Measurements from ENCODE around the gene POLR2J2. TPM values are rescaled to one million over a fixed set of nuclear protein-coding genes. Genes with fewer than 3 reads are reported as not detected.

POLR2J2 gene
- total RNA-seq, result 0.97 and 10.5 TPM in 2 replicates

DNA sequence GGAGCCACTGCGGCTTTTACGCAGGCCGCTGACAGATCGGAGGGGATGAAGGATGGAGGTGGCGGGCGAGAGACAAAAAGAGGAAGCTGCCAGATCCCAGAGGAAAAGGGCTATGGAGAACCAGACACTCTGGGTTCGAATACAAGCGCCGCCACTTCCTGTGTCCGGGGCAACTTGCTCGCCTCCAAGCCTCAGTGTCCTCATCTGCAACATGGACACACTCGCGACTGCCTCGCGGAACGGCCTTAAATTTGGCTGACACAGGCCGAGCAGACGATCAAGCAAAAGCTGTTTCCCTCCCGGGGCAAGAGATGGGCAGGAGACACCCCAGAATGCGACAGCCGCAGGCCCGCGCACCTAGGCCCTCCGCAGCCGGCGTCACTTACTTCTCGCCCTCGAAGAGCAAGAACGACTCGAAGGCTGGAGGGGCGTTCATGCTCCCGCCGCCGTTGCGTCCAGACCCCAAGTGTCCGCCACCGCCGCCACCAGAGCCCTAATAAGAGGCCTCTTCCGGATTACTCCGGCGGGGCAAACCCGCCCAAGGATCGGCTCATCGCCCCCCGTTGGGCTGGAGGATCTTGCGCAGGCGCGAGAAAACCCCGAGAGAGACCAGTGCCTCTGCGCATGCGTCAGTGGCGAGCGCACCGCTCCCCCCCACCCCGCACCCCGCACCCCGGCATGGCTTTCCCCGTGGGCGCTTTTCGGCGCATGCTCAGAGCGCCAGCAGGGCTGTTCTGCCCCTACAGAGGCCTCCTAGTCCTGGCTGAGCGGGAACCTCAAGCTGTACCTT lies at the start of gene POLR2J2:
POLR2J2 (minus strand) TSS at position 498 of the 790 bp plus-strand sequence; CDS start at position 436, 62 bp downstream.

GRCh38 chr7:102649924-102650323 lies 21.5 kb downstream of the POLR2J2 start, which contains the start of gene SPDYE2B:
Gene SPDYE2B, plus strand, starts transcription at chr7:102650319. Its CDS starts 2,030 bp downstream, at chr7:102652349.

GRCh38 chr7:102642691-102643090 lies 28.8 kb downstream of the POLR2J2 start, which contains the start of gene UPK3BL1:
Gene UPK3BL1, minus strand, starts transcription at chr7:102642791. Its CDS starts 50 bp downstream, at chr7:102642741.

DNA sequence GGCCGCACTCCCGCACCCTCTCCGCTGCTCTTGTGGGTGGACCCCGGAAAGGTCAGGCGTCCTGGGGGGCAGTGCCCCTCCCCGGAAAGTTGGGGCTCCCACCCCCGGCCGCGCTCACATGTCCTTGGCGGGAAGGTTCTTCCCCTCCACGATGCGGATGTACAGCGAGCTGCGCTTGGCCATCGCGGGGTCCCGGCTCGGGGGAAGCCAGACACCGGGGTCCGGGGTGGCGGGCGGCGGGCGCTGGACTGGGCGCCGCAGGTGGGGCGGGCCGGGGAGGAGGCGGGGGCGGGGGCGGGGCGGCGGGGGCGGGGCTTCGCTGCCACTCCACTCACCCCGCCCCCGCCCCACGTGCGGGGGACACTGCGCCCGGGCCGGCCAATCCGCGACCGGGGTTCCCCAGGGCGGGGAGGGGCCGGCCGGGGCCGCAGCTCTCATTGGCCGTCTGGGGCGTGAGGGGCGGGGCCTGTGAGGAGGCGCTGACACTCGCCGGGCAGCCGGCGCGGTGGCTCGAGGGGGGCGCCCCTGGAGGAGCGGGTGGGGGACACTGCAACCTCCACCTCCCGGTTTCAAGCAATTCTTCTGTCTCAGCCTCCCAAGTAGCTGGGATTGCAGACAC lies 54.8 kb downstream of the POLR2J2 start, which contains the start of gene RASA4:
RASA4 (minus strand) TSS at position 250 of the 619 bp plus-strand sequence; CDS start at position 183, 67 bp downstream.

Other genes with a start within 250 kb of the POLR2J2 start
- gene ORAI2, start 238.1 kb downstream of the POLR2J2 start, total RNA-seq, result 42.1 and 143 TPM in 2 replicates
- 8.1 and 8.5 TPM in 2 replicates for gene ALKBH4, start 206.8 kb downstream of the POLR2J2 start, total RNA-seq
- 23.3 and 28.5 TPM in 2 replicates for gene LRWD1, start 206.7 kb downstream of the POLR2J2 start, total RNA-seq
- 25.2 and 36.8 TPM in 2 replicates for gene POLR2J, start 192.7 kb downstream of the POLR2J2 start, total RNA-seq
- gene RASA4B, start 153.9 kb downstream of the POLR2J2 start, total RNA-seq, result 8.3 and 9.2 TPM in 2 replicates
- gene UPK3BL2, start 128.0 kb downstream of the POLR2J2 start, total RNA-seq, result 1.1 and 17.9 TPM in 2 replicates
- not detected in 2 replicates for gene SPDYE2, start 120.4 kb downstream of the POLR2J2 start, total RNA-seq
- gene POLR2J3, start 99.1 kb downstream of the POLR2J2 start, total RNA-seq, result 10.5 and 104 TPM in 2 replicates
- gene RASA4, start 54.9 kb downstream of the POLR2J2 start, total RNA-seq, result 18.0 and 76.0 TPM in 2 replicates
- 2.3 and 18.7 TPM in 2 replicates for gene UPK3BL1, start 28.9 kb downstream of the POLR2J2 start, total RNA-seq
- not detected in 2 replicates for gene SPDYE2B, start 21.3 kb downstream of the POLR2J2 start, total RNA-seq
- 6.8 and 11.6 TPM in 2 replicates for gene FAM185A, start 77.3 kb upstream of the POLR2J2 start, total RNA-seq
- gene LRRC17, start 241.3 kb upstream of the POLR2J2 start, total RNA-seq, result 1.1 and 4.1 TPM in 2 replicates